Measurements from ENCODE around the gene PRKRA.
"Not testable (repeated sequence)": the region's sequence is repeated elsewhere in the genome, so short reads cannot be mapped to it uniquely, and the experiment has no call there.

PRKRA gene

GRCh38 chr2:178457390-178457886 is 6.5 kb upstream of the PRKRA start:
- no peak for DNase-seq

GRCh38 chr2:178455947-178456346 is 5.0 kb upstream of the PRKRA start:
- no peak for DNase-seq

- DNase-seq = no peak
Measured at GRCh38 chr2:178452870-178453269, 1.9 kb upstream of the PRKRA start.

- no peak for DNase-seq
Measured at GRCh38 chr2:178452334-178452733, 1.4 kb upstream of the PRKRA start.

- peak; percentile 76 for DNase-seq
Measured at GRCh38 chr2:178450524-178450773, 526 bp downstream of the PRKRA start.

GRCh38 chr2:178449700-178450523 is 1.1 kb downstream of the PRKRA start:
- DNase-seq = no peak

GRCh38 chr2:178448968-178449661 is 1.9 kb downstream of the PRKRA start:
- no peak for DNase-seq

- DNase-seq = no peak
Measured at GRCh38 chr2:178441426-178441825, 9.5 kb downstream of the PRKRA start.

GRCh38 chr2:178436662-178437061 is 14.3 kb downstream of the PRKRA start:
- no peak for DNase-seq

GRCh38 chr2:178429336-178429735 is 21.6 kb downstream of the PRKRA start:
- DNase-seq = no peak

GRCh38 chr2:178428396-178428806 is 22.6 kb downstream of the PRKRA start:
- DNase-seq = no peak

- no peak for DNase-seq
Measured at GRCh38 chr2:178427458-178427857, 23.5 kb downstream of the PRKRA start.

GRCh38 chr2:178426388-178426787 is 24.6 kb downstream of the PRKRA start:
- no peak for DNase-seq

GRCh38 chr2:178425255-178425827 is 25.6 kb downstream of the PRKRA start:
- DNase-seq = no peak

GRCh38 chr2:178423746-178424145 is 27.2 kb downstream of the PRKRA start:
- DNase-seq = not testable (repeated sequence)

GRCh38 chr2:178422097-178422496 is 28.9 kb downstream of the PRKRA start:
- no peak for DNase-seq

- no peak for DNase-seq
Measured at GRCh38 chr2:178420463-178420999, 30.4 kb downstream of the PRKRA start.

GRCh38 chr2:178419123-178419522 is 31.9 kb downstream of the PRKRA start:
- no peak for DNase-seq

- DNase-seq = no peak
Measured at GRCh38 chr2:178418426-178418825, 32.5 kb downstream of the PRKRA start.

GRCh38 chr2:178417916-178418315 is 33.1 kb downstream of the PRKRA start:
- no peak for DNase-seq

GRCh38 chr2:178415979-178416378 is 35.0 kb downstream of the PRKRA start:
- no peak for DNase-seq

GRCh38 chr2:178414266-178415247 is 36.4 kb downstream of the PRKRA start:
- DNase-seq = peak; percentile 59

All from activated effector memory CD4-positive, alpha-beta T cell treated with Interleukin-2 at 50 U/mL for 16 hours (primary cell).